Measurements from ENCODE around the gene AK3. TPM values are rescaled to one million over a fixed set of nuclear protein-coding genes. Genes with fewer than 3 reads are reported as not detected.

Gene AK3
- total RNA-seq, 1 experiment from 2014 or later = 88.8 TPM

DNA sequence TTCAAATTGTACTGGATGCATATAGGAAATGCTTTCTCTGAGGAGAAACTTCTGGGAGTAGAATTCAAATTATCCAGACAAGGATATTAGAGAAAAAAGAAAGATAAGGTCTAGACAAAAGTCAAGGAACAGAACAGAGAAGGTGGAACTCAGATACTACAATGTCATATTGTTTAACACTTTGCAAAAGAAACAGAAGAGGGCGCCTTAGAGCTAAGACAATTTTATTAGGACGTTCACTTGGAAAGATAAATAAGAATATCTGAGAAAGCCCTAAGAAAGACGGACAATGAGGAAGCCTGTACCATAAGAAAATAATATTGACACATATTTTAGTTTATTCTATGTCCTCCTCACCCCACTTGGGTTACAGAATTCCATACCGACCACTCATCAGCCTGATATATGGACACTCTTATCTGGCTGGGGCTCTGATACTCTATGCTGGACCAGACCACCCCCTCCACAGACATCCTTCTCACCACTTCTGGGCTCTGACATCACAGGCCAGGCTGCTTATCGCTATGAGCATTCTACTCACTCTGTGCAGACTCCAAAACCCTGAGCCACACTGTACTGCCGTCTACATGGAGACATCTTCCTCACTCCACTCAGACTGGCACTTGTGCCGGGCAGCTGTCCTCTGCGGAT lies 9.1 kb upstream of the AK3 start:
- DNase-seq (ENCODE audit: low read depth) = peak; percentile 42

DNA sequence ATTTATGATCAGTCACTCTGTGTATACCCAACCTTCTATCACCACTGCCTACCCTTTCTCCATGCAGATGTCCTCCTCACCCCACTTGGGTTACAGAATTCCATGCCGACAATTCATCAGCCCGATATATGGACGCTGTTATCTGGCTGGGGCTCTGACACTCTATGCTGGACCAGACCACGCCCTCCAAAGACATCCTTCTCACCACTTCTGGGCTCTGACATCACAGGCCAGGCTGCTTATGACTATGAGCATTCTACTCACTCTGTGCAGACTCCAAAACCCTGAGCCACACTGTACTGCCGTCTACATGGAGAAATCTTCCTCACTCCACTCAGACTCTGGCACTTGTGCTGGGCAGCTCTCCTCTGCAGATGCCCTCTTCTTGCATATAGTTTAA lies 7.6 kb upstream of the AK3 start:
- peak; percentile 68 for DNase-seq (ENCODE audit: low read depth)

GRCh38 chr9:4746278-4747030 lies 5.5 kb upstream of the AK3 start:
- no peak for DNase-seq (ENCODE audit: low read depth)

GRCh38 chr9:4743131-4743875 lies 2.3 kb upstream of the AK3 start:
- no peak for DNase-seq (ENCODE audit: low read depth)

GRCh38 chr9:4742246-4742645 lies 1.2 kb upstream of the AK3 start:
- DNase-seq (ENCODE audit: low read depth) = no peak

DNA sequence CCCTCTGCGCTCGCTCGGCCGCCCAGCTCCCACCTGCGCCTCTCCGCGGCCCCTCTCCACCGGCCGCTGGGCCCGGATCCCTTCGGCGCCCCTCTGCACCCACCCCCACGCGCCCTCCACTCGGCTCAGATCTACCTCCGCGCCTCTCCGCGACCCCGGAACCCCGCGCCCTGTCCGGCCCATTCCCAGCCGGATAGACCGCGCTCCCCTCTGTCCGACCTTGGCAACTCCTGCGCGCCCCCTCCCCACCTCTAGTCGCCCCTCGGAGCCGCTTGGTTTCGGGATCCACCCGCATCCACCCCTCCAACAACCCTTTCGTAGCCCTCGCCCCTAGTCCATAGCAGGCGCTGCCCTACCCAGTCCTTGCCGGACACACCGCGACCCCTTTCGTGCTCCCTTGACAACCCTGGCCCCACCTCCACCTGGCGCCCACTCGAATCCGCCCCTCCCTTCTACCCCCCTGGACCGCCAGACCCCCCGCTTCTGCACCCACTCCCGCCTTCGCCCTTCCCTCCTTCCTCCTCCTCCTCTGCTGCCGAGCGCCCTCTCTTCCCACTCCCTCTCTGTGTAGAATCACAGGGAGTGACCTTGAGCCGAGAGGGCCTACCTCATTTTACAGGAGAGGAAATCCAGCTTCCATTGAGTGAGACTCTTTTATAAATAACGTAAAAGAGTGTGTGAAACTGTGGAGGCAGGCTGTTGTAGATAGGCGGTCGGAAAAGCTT lies 525 bp upstream of the AK3 start:
- no peak for DNase-seq (ENCODE audit: low read depth)

DNA sequence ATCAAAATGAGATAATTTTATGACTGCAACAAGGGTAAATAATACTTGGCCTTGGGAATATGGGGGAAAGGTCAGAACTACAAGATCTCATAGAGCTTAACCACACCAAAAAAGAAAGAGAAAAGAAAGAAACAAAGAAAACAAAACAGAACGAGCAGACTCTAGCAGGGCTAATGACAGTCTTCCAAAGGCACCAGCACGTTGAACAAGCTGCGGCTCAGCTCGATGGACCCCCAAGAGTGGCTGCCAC lies 689 bp downstream of the AK3 start:
- DNase-seq (ENCODE audit: low read depth) = no peak

GRCh38 chr9:4739587-4740387 lies 1.2 kb downstream of the AK3 start:
- no peak for DNase-seq (ENCODE audit: low read depth)

DNA sequence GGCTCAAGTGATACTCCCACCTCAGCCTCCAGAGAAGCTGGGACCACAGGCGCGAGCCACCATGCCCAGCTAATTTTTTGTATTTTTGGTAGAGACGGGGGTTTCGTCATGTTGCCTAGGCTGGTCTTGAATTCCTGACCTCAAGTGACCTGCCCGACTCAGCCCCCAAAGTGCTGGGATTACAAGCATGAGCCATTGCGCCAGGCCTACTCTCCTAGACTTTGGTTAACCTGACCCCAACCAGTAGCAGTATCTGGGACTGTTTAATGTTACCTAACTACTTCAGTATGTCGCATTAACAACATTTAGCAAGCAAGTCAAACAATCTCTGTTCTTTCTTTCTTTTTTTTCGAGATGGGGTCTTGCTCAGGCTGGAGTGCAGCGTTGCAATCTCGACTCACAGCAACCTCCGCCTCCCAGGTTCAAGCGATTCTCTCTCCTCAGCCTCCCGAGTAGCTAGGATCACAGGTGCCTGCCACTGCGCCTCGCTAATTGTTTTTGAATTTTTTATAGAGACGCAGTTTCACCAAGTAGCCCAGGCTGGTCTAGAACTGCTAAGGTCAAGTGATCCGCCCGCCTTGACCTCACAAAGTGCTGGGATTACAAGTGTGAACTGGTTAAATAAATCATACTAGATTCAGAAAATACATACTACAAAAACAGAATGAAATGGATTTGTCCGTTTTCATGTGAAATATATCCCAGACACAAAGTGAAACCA lies 2.0 kb downstream of the AK3 start:
- no peak for DNase-seq (ENCODE audit: low read depth)

GRCh38 chr9:4734150-4734549 lies 6.9 kb downstream of the AK3 start:
- no peak for DNase-seq (ENCODE audit: low read depth)

- DNase-seq (ENCODE audit: low read depth) = no peak
These were observed 8.1 kb downstream of the AK3 start for GRCh38 chr9:4732890-4733289.

DNA sequence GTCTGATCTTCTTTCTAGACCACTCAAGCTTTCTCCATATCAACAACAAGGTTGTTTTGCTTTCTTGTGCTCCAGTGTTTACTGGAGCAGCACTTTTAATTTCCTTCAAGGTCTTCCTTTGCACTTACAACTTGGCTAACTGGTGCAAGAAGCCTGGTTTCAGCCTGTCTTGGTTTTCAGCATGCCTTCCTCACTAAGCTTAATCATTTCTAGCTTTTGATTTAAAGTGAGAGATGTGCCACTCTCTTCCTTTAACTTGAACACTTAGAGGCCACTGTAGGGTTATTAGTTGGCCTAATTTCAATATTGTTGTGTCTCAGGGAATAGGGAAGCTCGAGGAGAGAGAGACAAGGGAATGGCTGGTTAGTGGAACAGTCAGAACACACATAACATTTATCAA lies 13.4 kb downstream of the AK3 start:
- DNase-seq (ENCODE audit: low read depth) = no peak

DNA sequence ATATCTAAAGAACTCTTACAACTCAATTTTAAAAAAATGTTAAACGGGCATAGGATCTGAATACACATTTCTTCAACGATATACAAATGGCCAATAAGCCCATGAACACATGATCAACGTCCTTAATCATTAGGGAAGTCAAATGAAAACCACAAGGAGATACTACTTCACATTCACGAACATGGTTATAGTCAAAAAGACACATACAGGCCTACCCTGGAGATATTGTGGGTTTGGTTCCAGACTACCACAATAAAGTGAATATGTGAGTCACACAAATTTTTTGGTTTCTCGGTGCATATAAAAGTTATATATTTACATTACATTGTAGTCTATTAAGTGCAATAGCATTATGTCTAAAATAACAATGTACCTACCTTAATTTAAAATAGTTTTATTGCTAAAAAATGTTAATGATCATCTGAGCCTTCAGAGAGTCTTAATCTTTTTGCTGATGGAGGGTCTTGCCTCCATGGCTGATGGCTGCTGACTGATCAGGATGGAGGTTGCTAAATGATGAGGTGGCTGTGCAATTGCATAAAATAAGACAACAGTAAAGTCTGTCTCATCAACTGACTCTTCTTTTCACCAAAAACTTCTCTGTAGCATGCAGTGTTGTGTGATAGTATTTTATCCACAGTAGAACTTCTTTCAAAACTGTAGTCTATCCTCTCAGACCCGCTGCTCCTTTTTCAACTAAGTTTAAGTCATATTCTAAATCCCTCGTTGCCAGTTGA lies 15.1 kb downstream of the AK3 start:
- DNase-seq (ENCODE audit: low read depth) = no peak

- no peak for DNase-seq (ENCODE audit: low read depth)
These were observed 19.3 kb downstream of the AK3 start for GRCh38 chr9:4721736-4722135.

DNA sequence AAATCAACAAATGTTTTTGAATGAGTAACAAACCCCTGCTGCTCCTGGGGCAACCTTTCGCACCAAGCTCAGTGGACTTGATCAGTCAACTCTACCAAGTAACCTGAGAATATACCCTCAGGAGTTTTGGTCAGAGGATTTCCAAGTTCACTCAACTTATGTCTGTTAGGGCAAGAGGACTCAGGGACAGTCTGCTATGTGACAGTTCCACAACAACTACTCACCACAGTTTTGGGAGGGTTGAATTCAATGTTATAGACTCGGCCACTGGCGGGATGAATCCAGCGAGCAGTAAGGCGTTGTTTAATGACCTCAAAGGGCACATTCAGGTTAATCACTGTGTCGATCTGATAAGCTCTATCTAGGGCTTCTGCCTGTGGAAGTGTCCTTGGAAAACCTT lies 22.1 kb downstream of the AK3 start:
- DNase-seq (ENCODE audit: low read depth) = no peak

DNA sequence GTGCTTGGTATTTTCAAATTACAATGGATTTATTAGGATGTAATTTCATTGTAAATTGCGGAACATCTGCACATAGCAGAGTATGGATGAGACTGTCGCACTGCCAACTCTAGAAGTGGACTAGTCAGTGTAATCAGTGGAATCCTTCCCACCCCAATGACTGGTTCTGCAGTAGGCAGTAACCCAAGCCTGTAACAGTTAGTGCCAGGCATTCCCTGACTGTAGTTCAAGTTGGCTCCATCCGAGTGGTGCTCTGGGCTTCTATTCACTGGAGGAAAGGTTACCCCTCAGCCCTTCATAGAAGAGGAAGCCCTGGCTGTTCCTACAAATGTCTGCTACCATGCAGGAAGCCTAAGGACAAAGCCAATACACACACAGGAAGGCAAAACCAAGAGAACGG lies 23.2 kb downstream of the AK3 start:
- no peak for DNase-seq (ENCODE audit: low read depth)

GRCh38 chr9:4716163-4716562 lies 24.8 kb downstream of the AK3 start:
- no peak for DNase-seq (ENCODE audit: low read depth)

GRCh38 chr9:4714266-4715016 lies 26.6 kb downstream of the AK3 start:
- DNase-seq (ENCODE audit: low read depth) = no peak

GRCh38 chr9:4713849-4714248 lies 27.2 kb downstream of the AK3 start:
- DNase-seq (ENCODE audit: low read depth) = peak; percentile 9
